HTR-8/SVneo (cell line): ENCODE measurements around the gene TSPAN8.
"Not testable (repeated sequence)": the region's sequence is repeated elsewhere in the genome, so short reads cannot be mapped to it uniquely, and the experiment has no call there.

Source experiments
- DNase-seq: peaks from one replicate; pipeline ENCODE4 v3.0.0; 2011; ENCODE audit warnings: low spot score, mixed read lengths; ENCODE audit not compliant: insufficient read length
- FAIRE-seq: peaks from 2 replicates; lab custom pipeline; 2011; peaks lifted over from hg19 to GRCh38; lab: Jason Lieb, UNC

TSPAN8 gene

DNA sequence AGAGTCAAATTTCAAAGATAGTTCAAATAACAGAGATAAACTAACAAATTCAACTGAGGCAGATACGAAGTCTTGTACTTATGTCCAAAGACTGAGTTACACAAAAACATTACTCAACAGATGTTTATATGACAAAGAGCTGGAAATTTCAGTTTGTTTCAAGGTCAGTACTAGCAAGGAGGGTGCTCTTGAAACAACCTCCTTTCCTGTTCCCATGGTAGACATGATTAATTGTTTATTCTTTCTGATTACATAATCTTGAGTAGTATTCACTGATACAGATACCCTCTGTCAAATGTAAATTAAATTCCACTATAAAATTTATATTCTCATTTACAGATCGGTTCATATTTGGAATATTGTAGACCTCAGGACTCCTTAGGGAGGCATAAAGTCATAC lies 23.4 kb downstream of the TSPAN8 start:
- no peak for FAIRE-seq
- DNase-seq = no peak

DNA sequence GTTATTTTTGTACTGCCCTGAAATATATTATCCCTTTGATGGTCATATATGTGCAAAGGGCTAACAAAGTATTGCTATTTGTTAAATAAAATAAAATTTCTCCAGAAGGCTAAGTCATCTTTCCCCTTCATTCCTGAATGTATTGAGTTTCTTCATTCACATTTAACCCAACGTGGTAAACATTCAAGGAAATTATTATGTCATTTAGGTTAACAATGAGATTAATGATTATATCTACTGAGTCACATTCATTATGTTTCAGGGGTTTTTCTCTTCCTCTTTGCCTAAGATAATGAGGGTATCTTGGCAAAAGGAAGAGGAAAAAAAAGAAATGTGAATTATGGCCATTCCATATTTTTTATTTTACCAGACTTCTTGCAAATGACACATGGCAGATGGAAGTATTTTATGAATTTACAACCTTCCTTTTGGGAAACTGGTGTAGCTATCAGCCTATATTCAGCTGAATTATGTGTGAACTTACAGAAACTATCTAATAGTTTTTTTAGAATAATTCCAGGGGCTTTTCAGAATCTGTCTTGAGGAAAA lies 27.2 kb downstream of the TSPAN8 start:
- no peak for DNase-seq
- FAIRE-seq = no peak

DNA sequence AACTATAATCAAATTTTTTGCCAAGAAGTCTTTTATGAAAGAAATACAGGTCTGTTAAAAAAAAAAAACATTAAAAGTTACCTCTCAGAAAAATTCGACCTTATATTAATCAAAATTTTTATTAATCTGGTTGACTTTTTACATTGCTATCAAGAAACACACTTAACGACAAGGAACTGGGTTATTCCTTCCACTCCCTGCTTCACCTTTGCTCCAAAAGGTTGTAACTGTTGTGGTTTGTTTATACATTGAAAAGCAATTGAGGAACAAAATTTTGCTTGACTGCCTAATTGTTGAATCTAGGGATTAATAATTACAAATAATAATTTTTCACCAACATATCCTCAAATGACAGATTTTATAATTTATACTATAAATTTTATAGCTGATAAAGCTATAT lies 28.4 kb downstream of the TSPAN8 start:
- DNase-seq = no peak
- no peak for FAIRE-seq

DNA sequence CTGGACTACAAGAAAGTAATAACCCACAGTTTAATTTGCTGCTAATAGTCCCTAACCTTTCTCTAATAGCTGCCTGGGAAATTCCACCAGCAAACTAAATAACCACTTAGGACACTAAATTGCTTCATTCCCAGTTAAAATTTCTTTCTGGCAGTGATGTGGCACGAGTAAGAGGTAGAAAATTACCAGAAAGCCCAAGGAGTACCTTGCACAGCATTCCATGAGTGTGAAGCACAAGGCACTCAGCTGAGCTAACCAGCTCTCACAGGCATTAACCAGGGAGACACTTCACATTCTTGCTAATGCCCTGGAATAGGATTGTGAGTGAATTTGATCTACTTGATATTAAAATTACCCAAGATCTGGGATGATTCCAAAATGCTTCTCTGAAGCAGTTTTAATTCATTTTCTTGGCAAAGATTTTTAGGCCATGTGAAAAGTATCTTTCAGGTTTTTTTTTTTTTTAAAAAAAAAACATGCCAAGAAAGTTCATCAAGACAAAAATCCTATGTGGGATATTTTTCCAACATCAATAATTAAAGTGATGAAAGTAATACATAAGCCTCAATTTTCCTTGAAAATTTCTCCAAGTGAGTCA lies 29.5 kb downstream of the TSPAN8 start:
- FAIRE-seq (no peak), DNase-seq (no peak)

DNA sequence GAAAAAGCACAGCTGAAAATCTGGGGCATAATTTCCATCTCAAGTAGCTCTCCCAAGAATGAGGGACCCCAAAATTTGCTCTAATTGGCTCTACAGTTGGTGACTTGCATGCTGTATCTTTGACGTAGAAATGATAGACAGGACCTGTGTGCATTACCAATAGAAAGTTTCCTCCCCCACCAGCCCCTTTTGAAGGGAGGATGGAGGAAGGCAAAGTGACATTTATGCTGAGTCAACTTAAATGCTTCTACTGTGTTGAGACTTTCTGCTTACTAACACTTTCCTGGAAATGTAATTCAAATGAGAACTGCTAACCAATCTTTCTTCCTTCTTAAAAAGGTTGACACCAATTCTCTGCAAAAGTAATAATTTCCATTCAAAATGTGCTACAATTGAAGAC lies 31.9 kb downstream of the TSPAN8 start:
- DNase-seq (no peak), FAIRE-seq (no peak)

DNA sequence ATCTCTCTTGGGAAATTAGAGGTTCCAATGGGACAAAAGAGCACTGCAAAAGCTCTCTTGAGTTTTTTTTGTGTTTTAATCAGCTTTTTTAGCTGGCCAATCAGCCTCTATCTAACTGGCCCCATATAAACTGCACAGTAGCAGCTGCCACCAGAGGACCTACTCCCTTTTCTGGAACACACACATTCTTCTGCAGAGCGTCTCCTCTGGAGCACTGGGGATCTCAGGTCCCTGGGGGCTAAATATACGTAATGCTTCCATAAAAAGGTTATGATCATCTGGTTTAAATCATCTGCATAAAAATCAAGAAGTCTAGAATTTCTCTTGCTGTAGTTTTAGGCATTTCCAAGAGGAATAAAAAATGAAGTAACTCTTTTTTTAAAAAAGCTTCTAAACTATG lies 32.3 kb downstream of the TSPAN8 start:
- FAIRE-seq (no peak), DNase-seq (peak; percentile 1)

DNA sequence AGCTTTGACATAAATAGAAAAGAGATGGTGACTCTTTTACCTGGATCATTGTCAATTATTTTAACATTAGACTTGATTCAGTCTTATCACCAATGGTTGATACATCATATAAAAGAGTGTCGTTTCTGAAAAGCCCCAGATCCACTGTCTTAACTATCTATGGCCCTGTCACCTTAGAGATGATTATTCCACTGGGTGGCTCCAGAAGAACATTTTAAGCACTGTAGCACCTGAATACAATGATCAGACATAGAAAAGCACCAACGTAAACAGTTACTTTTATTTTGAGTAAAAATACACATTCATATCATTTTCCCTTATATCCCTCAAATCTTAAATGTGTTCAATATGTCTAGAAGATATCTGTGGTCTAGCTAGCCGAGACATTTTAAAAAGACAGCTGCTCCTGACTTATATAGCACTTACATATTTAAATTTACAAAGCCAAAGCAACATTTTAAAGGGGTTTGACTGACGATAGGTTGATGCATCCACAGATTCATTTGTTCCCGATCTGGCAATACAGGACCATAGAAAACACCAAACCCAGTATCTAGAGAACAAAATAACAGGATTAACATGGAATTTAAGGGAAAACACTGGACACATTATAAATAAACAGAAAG lies 32.9 kb downstream of the TSPAN8 start:
- no peak for DNase-seq
- no peak for FAIRE-seq

DNA sequence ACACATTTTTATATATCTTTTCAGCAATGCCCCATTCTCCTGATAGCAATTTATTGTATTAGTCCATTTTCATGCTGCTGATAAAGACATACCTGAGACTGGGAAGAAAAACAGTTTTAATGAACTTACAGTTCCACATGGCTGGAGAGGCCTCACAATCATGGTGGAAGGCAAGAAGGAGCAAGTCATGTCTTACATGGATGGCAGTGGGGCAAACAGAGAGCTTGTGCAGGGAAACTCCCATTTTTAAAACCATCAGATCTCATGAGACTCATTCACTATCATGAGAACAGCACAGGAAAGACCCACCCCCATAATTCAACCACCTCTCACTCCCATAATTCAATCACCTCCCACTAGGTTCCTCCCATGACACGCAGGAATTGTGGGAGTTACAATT lies 44.7 kb downstream of the TSPAN8 start:
- DNase-seq, FAIRE-seq: not testable (repeated sequence)

DNA sequence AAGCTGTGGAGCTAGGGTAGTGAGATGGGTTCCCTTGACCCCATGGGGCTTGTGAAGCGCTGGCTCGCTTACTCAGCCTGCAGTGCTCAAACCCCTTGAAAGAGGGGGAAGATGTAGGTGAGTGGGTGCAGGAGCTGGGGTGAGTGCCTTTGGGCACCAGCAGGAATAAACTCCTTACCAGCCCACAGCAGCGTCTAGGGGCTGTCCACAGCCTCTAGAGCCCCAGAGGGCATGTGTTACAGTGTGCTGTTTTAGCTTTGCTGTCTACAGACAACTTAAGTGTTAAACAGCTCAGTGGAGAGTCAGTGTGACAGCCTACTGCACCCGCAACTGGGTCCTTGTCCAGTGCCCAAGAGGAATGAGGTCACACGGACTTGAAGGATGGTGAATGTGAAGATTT lies 48.0 kb downstream of the TSPAN8 start:
- peak; percentile 55 for FAIRE-seq
- no peak for DNase-seq

DNA sequence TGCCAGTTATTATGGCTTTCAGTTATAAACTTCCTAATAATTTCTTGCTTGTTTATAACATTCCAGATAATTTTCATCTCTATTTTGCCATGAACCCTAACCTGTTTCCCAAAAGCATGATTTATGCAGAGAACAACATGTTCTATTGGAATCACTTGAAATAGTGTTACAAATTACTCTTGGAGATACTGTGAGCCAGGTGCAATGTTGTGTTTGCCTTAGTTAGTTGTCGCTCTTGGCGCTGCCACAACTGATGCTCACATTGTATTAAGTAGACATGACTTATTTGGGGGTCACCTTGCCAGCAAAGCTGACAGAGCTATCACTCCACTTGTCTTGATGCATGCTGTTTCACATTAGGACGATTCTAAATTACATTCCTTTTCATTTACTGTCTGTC lies 49.4 kb downstream of the TSPAN8 start:
- no peak for FAIRE-seq
- DNase-seq = no peak

DNA sequence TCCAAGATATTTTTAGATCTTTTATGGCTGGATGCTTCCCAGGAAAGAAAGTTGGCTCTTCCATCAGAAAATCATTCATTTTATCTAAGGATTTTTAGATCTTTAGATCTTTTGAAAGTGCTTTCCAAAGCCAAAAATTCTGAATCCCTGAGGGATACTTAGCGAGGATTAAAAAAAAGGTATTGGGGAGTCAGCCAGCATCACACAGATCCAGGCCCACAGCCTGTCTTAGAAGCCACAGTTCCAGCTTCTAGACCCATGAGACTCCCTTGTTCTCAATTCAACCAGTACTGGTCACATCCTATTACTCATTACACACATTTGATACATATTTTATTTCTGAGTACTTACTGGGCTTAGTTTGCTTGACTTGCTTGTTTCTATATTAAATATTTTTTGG lies 49.9 kb downstream of the TSPAN8 start:
- DNase-seq (no peak), FAIRE-seq (no peak)

DNA sequence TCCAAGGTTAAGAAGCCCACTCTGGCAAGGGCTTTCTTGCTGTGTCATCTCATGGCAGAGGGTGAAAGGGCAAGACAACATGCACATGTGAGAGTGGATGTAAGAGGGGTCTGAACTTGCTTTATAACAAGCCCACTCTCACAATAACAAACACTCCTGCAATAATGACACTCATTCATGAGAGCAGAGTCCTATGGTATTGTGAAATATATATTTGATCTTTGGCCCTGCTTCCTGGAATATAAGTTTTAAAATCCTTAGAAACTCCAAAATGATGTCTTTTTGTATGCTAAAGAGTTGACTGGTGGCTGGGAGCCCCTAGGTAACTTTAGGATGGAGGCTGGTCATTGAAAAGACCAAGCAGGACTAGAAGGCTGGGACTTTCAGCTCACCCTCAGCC lies 51.8 kb downstream of the TSPAN8 start:
- no peak for DNase-seq
- no peak for FAIRE-seq

DNA sequence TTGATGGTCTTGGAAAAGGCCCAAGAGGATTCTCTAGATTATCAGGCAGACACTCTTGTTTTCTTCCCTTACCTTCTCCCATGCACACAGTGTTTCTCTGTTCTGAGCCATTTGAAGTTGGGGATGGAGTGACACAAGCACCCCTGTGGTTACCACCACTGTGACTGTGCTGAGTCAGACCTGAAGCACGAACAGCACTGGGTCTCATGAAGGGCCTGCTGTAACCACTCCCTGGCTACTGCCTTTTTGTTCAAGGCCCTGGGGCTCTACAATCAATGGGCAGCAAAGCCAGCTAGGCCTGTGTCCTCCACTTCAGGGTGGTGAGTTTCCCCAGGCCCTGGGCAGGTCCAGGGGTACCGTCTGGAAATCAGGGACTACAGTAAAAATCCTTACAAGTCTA lies 65.5 kb downstream of the TSPAN8 start:
- DNase-seq (no peak), FAIRE-seq (no peak)

DNA sequence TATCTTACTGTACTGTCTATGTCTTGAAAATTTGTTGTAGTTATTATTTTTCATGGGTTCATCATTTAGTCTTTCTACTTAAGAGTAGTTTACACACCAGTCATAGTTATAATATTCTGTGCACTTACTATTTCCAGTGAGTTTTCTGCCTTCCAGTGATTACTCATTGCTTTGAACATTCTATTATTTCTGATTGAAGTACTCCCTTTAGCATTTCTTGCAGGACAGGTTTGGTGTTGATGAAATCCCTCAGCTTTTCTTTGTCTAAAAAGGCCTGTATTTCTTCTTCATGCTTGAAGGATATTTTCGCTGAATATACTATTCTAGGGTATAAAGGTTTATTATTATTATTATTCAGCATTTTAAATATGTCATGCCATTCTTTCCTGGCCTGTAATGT lies 66.8 kb downstream of the TSPAN8 start:
- no peak for FAIRE-seq
- DNase-seq = no peak

DNA sequence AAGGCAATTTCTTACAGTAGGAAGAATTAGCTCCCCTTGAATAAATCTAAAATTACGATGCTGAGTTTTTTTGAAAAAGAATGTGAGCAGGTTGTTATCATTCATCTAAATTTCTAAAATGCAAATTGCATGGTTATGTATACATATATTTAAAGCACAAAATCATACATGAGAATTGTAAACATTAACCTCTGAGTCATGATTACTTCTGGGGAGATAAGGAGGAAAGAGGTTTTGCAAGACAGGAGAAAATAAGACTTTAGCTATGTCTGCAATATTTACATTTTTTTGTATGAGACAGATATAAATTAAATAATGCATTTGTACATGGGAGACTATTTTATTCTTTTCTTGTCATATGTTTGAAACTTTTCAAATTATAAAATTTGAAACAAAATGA lies 72.2 kb downstream of the TSPAN8 start:
- FAIRE-seq (no peak), DNase-seq (no peak)

DNA sequence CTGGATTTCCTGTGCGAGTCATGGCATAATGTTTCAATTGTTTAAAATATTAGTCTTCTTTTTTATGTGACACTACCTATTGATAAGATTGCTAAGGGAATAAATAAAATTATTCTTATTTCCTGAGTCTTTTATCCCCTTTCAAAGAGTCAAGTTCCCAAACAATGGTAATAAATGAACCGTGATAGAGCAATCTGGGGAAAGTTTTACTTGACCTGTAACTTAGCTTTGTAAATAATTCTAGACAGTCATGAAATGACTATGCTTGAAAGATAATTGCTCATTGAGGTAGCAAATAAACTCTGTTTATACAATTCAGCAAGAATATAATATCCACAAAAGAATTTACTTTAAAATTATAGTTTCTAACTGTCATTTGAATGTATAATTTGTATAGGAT lies 82.1 kb downstream of the TSPAN8 start:
- DNase-seq (no peak), FAIRE-seq (no peak)
